OCI-LY7 (cell line): ENCODE measurements around the gene E4F1. TPM values are rescaled to one million over a fixed set of nuclear protein-coding genes. Genes with fewer than 3 reads are reported as not detected.

Experiments
- BruUV-seq: library from RNA; stranded (reverse); fragments of 400-500 nt; replicated peaks from 2 replicates; lab custom pipeline; 2021; lab: Mats Ljungman, UMichigan
- CTCF ChIA-PET: fragments of 300-600 bp; sonication (Branson Sonifier 250); formaldehyde crosslinking; loops from one replicate; lab custom pipeline; 2022; ENCODE audit warnings: antibody characterized with exemption; ENCODE audit not compliant: unreplicated experiment; lab: Charles Lee
- POLR2A ChIA-PET: fragments of 300-600 bp; sonication (Branson Sonifier 250); formaldehyde crosslinking; loops from one replicate; lab custom pipeline; 2022; ENCODE audit warnings: antibody characterized with exemption; lab: Charles Lee
- DNase-seq: peaks from one replicate; pipeline ENCODE4 v3.0.0-alpha.2; 2015; ENCODE audit warnings: low spot score
- H2AFZ ChIP-seq: fragments of 200-600 bp; sonication (generic), shearing (Covaris generic); 2 replicates; pipeline ENCODE4 v1.6.1; 2014; ENCODE audit warnings: mild to moderate bottlenecking, antibody characterized with exemption, low read length, moderate library complexity
- H3K27ac ChIP-seq: fragments of 200-600 bp; sonication (generic); 2 replicates; pipeline ENCODE4 v1.5.1; 2014; ENCODE audit warnings: mixed run types, low read depth, mild to moderate bottlenecking, moderate library complexity, low read length, inconsistent platforms; ENCODE audit not compliant: poor library complexity, severe bottlenecking
- H3K36me3 ChIP-seq: fragments of 200-600 bp; sonication (generic); 2 replicates; pipeline ENCODE4 v1.6.1; 2014; ENCODE audit warnings: mild to moderate bottlenecking, antibody characterized with exemption, low read length, moderate library complexity, mixed read lengths; ENCODE audit not compliant: insufficient read depth
- H3K4me1 ChIP-seq: fragments of 200-600 bp; sonication (generic); 2 replicates; pipeline ENCODE4 v1.5.1; 2014; ENCODE audit warnings: mild to moderate bottlenecking, low read length; ENCODE audit not compliant: insufficient read depth, poor library complexity, severe bottlenecking
- H3K4me2 ChIP-seq: fragments of 200-600 bp; sonication (generic); 2 replicates; pipeline ENCODE4 v1.6.1; 2014; ENCODE audit warnings: mild to moderate bottlenecking, low read length
- H3K4me3 ChIP-seq: fragments of 200-600 bp; sonication (generic); 2 replicates; pipeline ENCODE4 v1.5.1; 2014; ENCODE audit warnings: mild to moderate bottlenecking, low read depth, low read length; ENCODE audit not compliant: poor library complexity, severe bottlenecking
- H3K79me2 ChIP-seq: fragments of 200-600 bp; sonication (generic); 2 replicates; pipeline ENCODE4 v1.6.1; 2016; ENCODE audit warnings: low read depth, mild to moderate bottlenecking, low read length, moderate library complexity, mixed read lengths; ENCODE audit not compliant: insufficient read depth
- H3K9me2 ChIP-seq: fragments of 200-600 bp; sonication (generic); 2 replicates; pipeline ENCODE4 v1.6.1; 2016; ENCODE audit warnings: mild to moderate bottlenecking, low read length, mixed read lengths; ENCODE audit not compliant: insufficient read depth
- H3K9me3 ChIP-seq: fragments of 200-600 bp; sonication (generic); 2 replicates; pipeline ENCODE4 v1.6.1; 2014; ENCODE audit warnings: mild to moderate bottlenecking, mixed run types, low read length, mixed read lengths
- H4K20me1 ChIP-seq: fragments of 200-600 bp; sonication (generic); 2 replicates; pipeline ENCODE4 v1.6.1; 2014; ENCODE audit warnings: mild to moderate bottlenecking, antibody characterized with exemption, low read length, moderate library complexity, mixed read lengths; ENCODE audit not compliant: insufficient read depth
- CTCF ChIP-seq: fragments of 200-600 bp; sonication (generic); conservative IDR thresholded peaks from 2 replicates; pipeline ENCODE4 v1.5.1; 2014; ENCODE audit warnings: mild to moderate bottlenecking, antibody characterized with exemption, low read length, moderate library complexity, mixed read lengths
- EZH2phosphoT487 ChIP-seq: fragments of 200-600 bp; sonication (generic); IDR thresholded peaks from 2 replicates; pipeline ENCODE4 v1.6.1; 2018; ENCODE audit warnings: low read depth, borderline replicate concordance, mild to moderate bottlenecking, mixed run types, antibody characterized with exemption, low read length, moderate library complexity, mixed read lengths
- intact Hi-C: fragments of 100-400 bp; cut with micrococcal nuclease; formaldehyde crosslinking; loops from one replicate; pipeline ENCODE4 v1.10.0; 2022; ENCODE audit not compliant: unreplicated experiment
- total RNA-seq, 2 experiments: library from RNA; depleted of rRNA in 1 of 2; stranded (reverse); fragments of >200 nt in 1 of 2; shearing (Covaris generic) in 1 of 2; gene quantifications; 2 replicates each; pipeline ENCODE4 v1.2.3, GENCODE V29; 2014 to 2022

Gene E4F1
- total RNA-seq, 2 experiments from 2014 or later, result 42.3 to 59.6 TPM

DNA sequence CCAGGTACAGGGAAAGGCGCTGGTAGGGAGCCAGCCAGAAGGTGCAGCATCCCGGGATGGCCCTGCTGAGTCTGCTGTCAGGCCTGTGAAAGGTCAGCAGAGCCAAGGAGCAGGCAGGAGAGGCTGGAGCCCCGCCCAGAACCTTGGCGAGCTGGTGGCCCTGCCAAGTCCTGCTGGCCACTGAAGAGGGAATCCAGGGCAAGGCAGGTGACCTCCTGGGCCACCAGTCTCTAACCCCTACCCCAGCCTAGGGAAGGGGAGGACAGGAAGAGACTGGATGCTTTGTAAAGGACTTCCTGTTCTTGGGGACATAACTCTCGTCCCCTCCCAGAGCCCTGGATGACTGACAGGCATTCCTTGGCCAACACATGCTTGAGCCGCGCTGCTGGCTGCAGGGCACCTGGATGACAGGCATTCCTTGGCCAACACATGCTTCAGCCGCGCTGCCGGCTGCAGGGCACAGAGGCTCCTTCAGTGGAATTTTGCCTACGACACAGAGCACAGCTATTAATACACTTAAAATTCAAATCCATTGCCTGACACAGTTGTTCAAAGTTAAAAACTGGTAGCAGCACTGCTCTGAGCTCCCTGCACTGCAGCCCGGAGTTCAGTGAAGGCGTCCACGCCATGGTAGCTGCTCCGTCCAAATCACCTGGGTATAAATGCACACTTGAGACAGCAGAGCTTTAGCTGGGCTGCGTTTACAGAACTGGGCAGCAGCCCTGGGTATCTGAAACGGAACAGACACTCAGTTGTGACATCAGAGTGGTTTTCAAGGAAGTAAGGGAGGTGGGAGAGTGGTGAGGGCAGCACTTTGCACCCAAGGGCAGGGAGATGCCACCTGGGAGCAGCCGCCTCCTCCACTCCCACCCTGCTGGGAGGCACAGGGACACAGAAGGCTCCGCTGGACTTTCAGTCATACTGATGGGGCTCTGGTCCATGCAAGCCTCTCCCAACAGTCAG, 10.7 kb upstream of the E4F1 start:
- H3K79me2 ChIP-seq, result peaks cover 26% of the 10 kb centered on the region; the same call in 1 of the 2 replicates
- intact Hi-C loops, result no loop called here
- H3K4me2 ChIP-seq, result peak overlapping the region; percentile 78
- no peaks in the 10 kb centered on the region for H3K9me2 ChIP-seq
- H3K4me3 ChIP-seq, result peak overlapping the region; percentile 98
- POLR2A ChIA-PET, result interaction anchor here (0.6 kb wide), 1 partner anchor 51 kb away, joined by 3 read pairs; no protein-coding TSS in a partner anchor
- peaks cover 26% of the 10 kb centered on the region for H3K4me1 ChIP-seq
- no peak for DNase-seq
- TF ChIP-seq EZH2phosphoT487 (no peak), CTCF (no peak)
- no TSS peak for BruUV-seq
- peak overlapping the region; percentile 2 for H3K27ac ChIP-seq
- H3K9me3 ChIP-seq, result no peaks in the 10 kb centered on the region
- CTCF ChIA-PET, result no interaction called here
- no peak overlapping the region for H2AFZ ChIP-seq
- peaks cover 40% of the 10 kb centered on the region for H3K36me3 ChIP-seq
- H4K20me1 ChIP-seq, result peaks cover 13% of the 10 kb centered on the region; the same call in 1 of the 2 replicates

GRCh38 chr16:2213817-2214718, 9.3 kb upstream of the E4F1 start:
- DNase-seq, result peak; percentile 38
- ChIA-PET CTCF (interaction anchor here (0.5 to 0.6 kb wide), 2 partner anchors 11 to 1803 kb away, joined by 3 read pairs; no protein-coding TSS in a partner anchor), POLR2A (interaction anchor here (0.6 to 1.4 kb wide), 4 partner anchors 8 to 198 kb away, joined by 3 to 10 read pairs (median 4); partner anchors contain the start of gene TRAF7)
- peak overlapping the region; percentile 41 for H3K27ac ChIP-seq
- no peaks in the 10 kb centered on the region for H3K9me3 ChIP-seq
- H4K20me1 ChIP-seq, result peaks cover 13% of the 10 kb centered on the region; the same call in 1 of the 2 replicates
- H3K4me3 ChIP-seq, result peak overlapping the region; percentile 98
- H3K9me2 ChIP-seq, result no peaks in the 10 kb centered on the region
- no peak overlapping the region for H2AFZ ChIP-seq
- H3K4me1 ChIP-seq, result peaks cover 26% of the 10 kb centered on the region
- BruUV-seq, result no TSS peak
- H3K36me3 ChIP-seq, result peaks cover 25% of the 10 kb centered on the region; the same call in 1 of the 2 replicates
- TF ChIP-seq EZH2phosphoT487 (no peak), CTCF (no peak)
- peak overlapping the region; percentile 78 for H3K4me2 ChIP-seq
- intact Hi-C loops, result no loop called here
- peaks cover 26% of the 10 kb centered on the region; the same call in 1 of the 2 replicates for H3K79me2 ChIP-seq
